HepG2 (cell line): ENCODE measurements around the gene C1QTNF5. TPM values are rescaled to one million over a fixed set of nuclear protein-coding genes. Genes with fewer than 3 reads are reported as not detected.

Source experiments
- ATF1 ChIP-seq: IDR thresholded peaks from 2 replicates; pipeline ENCODE4 v1.6.1; 2016; ENCODE audit warnings: mild to moderate bottlenecking, control low read depth
- CERS6 ChIP-seq: sonication (generic); formaldehyde crosslinking; IDR thresholded peaks from 2 replicates; pipeline ENCODE4 v1.5.0; 2020; ENCODE audit warnings: missing genetic modification reagents
- HDAC2 ChIP-seq: sonication (generic); formaldehyde crosslinking; IDR thresholded peaks from 2 replicates; pipeline ENCODE4 v1.4.0; 2020; ENCODE audit warnings: missing genetic modification reagents
- HNF1B ChIP-seq: sonication (generic); formaldehyde crosslinking; IDR thresholded peaks from 2 replicates; pipeline ENCODE4 v1.5.1; 2020; ENCODE audit warnings: mild to moderate bottlenecking, moderate library complexity, missing genetic modification reagents
- NAIF1 ChIP-seq: sonication (generic); formaldehyde crosslinking; IDR thresholded peaks from 2 replicates; pipeline ENCODE4 v1.5.0; 2020; ENCODE audit warnings: mild to moderate bottlenecking, missing genetic modification reagents, borderline replicate concordance
- NFYB ChIP-seq: sonication (generic); formaldehyde crosslinking; IDR thresholded peaks from 2 replicates; pipeline ENCODE4 v1.4.0; 2020; ENCODE audit warnings: missing genetic modification reagents
- NFYC ChIP-seq: IDR thresholded peaks from 2 replicates; pipeline ENCODE4 v1.6.1; 2016; ENCODE audit warnings: missing genetic modification reagents, missing compliant biosample characterization
- NR2F6 ChIP-seq, 2 experiments: IDR thresholded peaks; 2 replicates each; pipeline ENCODE4 v1.6.1; 2016; ENCODE audit warnings: antibody characterized with exemption in 1 of 2, mild to moderate bottlenecking in 1 of 2
- PRDM15 ChIP-seq: sonication (generic); formaldehyde crosslinking; IDR thresholded peaks from 2 replicates; pipeline ENCODE4 v1.4.0; 2020; ENCODE audit warnings: missing genetic modification reagents
- TERF1 ChIP-seq: sonication (generic); formaldehyde crosslinking; IDR thresholded peaks from 2 replicates; pipeline ENCODE4 v1.8.0; 2022; ENCODE audit warnings: mild to moderate bottlenecking, missing genetic modification reagents, moderate library complexity
- ZFP37 ChIP-seq: sonication (generic); formaldehyde crosslinking; IDR thresholded peaks from 2 replicates; pipeline ENCODE4 v1.4.0; 2020; ENCODE audit warnings: missing genetic modification reagents, borderline replicate concordance
- ZNF281 ChIP-seq: sonication (generic); formaldehyde crosslinking; IDR thresholded peaks from 2 replicates; pipeline ENCODE4 v1.4.0; 2020; ENCODE audit warnings: missing genetic modification reagents, borderline replicate concordance
- ZSCAN31 ChIP-seq: sonication (generic); formaldehyde crosslinking; IDR thresholded peaks from 2 replicates; pipeline ENCODE4 v1.5.0; 2020; ENCODE audit warnings: low read depth, mild to moderate bottlenecking, missing genetic modification reagents
- polyA plus RNA-seq, 8 experiments: library from polyadenylated mRNA; depleted of rRNA in 3 of 8; stranded (reverse) in 7 of 8; unstranded in 1 of 8; fragments of >200 nt; fragmentation: Illumina TruSeq in 4 of 8; extraction: Trizol in 4 of 8; gene quantifications; 2 replicates each; pipeline versions ENCODE4 v1.2.1 to v1.2.3, GENCODE V29; 2011 to 2016; ENCODE audit warnings: low read depth in 4 of 8, missing spikeins in 1 of 8, mixed read lengths in 1 of 8; ENCODE audit not compliant: insufficient read depth in 1 of 8
- total RNA-seq, 5 experiments: library from RNA; depleted of rRNA; stranded (reverse); fragments of >200 nt; fragmentation: Illumina TruSeq; extraction: Trizol; gene quantifications; 2 replicates each; pipeline ENCODE4 v1.2.3, GENCODE V29; 2016; ENCODE audit warnings: low read depth in 1 of 5

Gene C1QTNF5
- total and polyA plus RNA-seq, 2 of the 13 experiments (the other 11 are each of a cell fraction or from before 2014, with no cell fraction given), result 0.86 to 1.2 TPM

- TF ChIP-seq CERS6 (CRISPR knock-in tag) (no peak), ZFP37 (CRISPR knock-in tag) (no peak), NAIF1 (CRISPR knock-in tag) (no peak), ZNF281 (CRISPR knock-in tag) (peak; percentile 67; the same call in 1 of the 2 replicates), PRDM15 (CRISPR knock-in tag) (peak; percentile 90), NR2F6 (IDR thresholded peaks at IDR 0.05) (peak; percentile 65), NR2F6 (CRISPR knock-in tag; IDR thresholded peaks at IDR 0.05) (no peak), ZSCAN31 (CRISPR knock-in tag) (0 out of 2 replicates have a peak, but pooled peaks have one; percentile 35), NFYB (CRISPR knock-in tag) (peak; percentile 93), TERF1 (no peak), NFYC (CRISPR knock-in tag) (peak; percentile 95), HDAC2 (peak; percentile 39; the same call in 1 of the 2 replicates), ATF1 (CRISPR knock-in tag) (peak; percentile 94), HNF1B (CRISPR knock-in tag) (0 out of 2 replicates have a peak, but pooled peaks have one; percentile 53)
Measured at GRCh38 chr11:119334174-119334930, 6.3 kb downstream of the C1QTNF5 start, which contains the start of gene RNF26 (continued).
